GM12801 (cell line): ENCODE results near the gene NCAPG2.

Source experiments
- TF ChIP-seq, protein P1 (sequence below): IDR thresholded peaks from one replicate; pipeline ENCODE4 v1.5.1; 2011; ENCODE audit warnings: control low read depth; ENCODE audit not compliant: insufficient read length; ENCODE audit errors: extremely low read depth

NCAPG2 gene

GRCh38 chr7:158633055-158633956 is 71.3 kb downstream of the NCAPG2 start:
- TF ChIP-seq, protein P1, sequence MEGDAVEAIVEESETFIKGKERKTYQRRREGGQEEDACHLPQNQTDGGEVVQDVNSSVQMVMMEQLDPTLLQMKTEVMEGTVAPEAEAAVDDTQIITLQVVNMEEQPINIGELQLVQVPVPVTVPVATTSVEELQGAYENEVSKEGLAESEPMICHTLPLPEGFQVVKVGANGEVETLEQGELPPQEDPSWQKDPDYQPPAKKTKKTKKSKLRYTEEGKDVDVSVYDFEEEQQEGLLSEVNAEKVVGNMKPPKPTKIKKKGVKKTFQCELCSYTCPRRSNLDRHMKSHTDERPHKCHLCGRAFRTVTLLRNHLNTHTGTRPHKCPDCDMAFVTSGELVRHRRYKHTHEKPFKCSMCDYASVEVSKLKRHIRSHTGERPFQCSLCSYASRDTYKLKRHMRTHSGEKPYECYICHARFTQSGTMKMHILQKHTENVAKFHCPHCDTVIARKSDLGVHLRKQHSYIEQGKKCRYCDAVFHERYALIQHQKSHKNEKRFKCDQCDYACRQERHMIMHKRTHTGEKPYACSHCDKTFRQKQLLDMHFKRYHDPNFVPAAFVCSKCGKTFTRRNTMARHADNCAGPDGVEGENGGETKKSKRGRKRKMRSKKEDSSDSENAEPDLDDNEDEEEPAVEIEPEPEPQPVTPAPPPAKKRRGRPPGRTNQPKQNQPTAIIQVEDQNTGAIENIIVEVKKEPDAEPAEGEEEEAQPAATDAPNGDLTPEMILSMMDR = no peak

DNA sequence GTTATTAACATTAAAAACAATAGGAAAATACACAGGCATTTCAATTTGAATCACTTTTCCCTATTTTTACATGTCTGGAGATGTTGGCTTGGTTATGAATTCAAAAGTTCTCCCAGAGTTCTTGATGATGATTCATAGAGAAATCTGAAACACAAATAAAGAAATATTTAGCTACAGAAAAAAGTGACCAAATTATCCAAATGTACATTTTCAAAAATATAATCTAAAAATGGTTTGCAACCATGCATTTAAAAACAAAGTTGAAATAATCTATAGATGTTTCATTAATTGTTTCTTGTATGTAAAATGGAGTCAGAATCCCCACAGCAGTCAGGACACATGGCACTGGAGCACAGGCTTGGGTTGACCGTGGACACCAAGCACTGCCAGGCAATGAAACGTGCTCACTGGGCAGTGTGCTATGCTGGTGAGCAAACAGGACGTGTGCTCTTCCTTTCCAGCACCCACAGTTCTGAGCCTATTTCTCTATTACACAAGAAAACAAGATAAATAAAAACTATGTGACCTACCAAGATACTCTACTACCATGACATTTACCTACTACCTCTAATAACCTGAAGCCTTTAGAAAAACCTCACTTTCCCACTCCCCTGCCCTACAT is 72.9 kb downstream of the NCAPG2 start:
- TF ChIP-seq, protein P1 = no peak

DNA sequence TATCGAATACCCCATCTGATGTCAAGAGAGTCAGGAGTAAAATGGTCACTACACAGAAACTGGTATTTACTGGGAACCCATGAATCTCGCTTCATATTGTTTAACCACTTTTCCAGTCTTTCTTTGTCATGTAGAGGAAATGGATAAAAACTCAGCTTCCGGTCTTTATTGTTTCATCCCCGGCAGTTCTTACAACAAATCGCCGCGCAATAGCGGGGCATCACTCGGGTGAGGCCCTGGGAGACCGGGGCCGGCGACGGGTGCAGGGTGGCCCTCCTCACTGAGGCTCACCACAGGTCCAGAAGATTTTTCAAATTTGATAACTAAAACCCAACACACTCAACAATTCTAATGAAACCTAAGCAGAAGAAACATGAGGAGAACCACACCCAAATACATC is 81.4 kb downstream of the NCAPG2 start:
- TF ChIP-seq, protein P1 = no peak

- TF ChIP-seq, protein P1 = no peak
Measured at GRCh38 chr7:158620839-158621441, 83.7 kb downstream of the NCAPG2 start.

GRCh38 chr7:158620418-158620817 is 84.2 kb downstream of the NCAPG2 start:
- TF ChIP-seq, protein P1 = no peak

DNA sequence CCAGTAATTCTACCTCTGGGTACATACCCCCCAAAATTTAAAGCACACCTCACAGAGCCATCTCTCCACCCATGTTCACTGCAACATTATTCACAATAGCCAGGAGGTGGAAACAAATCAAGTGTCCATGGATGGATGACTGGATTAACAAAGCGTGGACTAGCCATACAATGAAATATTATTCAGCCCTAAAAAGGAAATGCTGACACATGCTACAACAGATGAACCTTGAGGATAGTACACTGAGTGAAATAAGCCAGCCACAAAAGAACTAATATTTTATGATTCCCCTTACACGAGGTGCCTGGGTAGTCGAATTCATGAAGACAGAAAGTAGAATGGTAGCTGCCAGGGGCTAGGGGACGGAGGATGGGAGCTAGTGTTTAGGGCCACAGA is 85.9 kb downstream of the NCAPG2 start:
- TF ChIP-seq, protein P1 = no peak

DNA sequence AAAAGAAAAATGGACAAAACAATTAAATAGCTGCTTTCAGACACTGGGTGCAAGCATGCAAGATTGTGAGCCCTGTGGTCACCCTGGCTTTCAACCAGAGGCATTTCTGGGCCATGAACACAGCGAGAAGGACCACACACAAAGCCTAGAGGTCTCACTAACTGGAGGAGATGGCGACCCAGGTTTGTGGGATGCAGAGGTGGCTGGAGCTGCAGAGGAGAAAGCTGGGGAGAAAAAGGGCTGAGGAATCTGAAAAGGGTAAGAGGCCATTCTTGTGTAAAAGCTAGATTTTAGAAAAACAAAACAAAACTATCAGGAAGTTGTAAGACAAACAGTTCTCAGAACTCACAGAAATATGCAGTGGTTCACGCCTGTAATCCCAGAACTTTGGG is 86.9 kb downstream of the NCAPG2 start:
- TF ChIP-seq, protein P1 = no peak
